ENCODE measurements around the gene ARHGAP6.

DNA sequence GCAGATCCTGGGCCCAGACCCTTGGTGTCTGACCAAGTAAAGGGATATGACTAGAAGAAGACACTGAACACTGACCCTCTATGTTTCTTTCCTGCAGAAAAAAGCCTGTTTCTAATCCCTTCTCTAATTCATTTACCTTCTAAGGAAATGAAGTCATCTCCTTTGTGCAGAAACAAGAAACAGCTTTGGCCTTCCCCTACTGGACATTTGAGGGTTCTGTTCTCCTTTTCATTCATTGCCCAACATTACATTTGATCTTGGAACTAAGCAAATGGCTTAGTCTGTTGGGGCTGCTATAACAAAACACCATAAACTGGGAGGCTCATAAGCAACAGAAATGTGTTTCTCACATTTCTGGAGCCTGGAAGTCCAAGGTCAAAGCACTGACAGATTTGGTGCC, 534.6 kb downstream of the ARHGAP6 start:
- TF ChIP-seq EZH2phosphoT487 (IDR thresholded peaks at IDR 0.05; ENCODE audit: insufficient read depth, low read depth), result no peak
- TF ChIP-seq EZH2 (IDR thresholded peaks at IDR 0.05; ENCODE audit: insufficient read depth, poor library complexity, severe bottlenecking), result no peak

Measured in GM23248 (cell line).